GM19328 (cell line): ENCODE data around the gene AP5Z1.
"Not testable (repeated sequence)": the region's sequence is repeated elsewhere in the genome, so short reads cannot be mapped to it uniquely, and the experiment has no call there.

ENCODE experiments used
- ATAC-seq: cut with Tn5 transposase; IDR thresholded peaks from one replicate; pipeline ENCODE4 v1.9.1; 2021; ENCODE audit warnings: mild to moderate bottlenecking, moderate library complexity; ENCODE audit not compliant: unreplicated experiment

The AP5Z1 gene

DNA sequence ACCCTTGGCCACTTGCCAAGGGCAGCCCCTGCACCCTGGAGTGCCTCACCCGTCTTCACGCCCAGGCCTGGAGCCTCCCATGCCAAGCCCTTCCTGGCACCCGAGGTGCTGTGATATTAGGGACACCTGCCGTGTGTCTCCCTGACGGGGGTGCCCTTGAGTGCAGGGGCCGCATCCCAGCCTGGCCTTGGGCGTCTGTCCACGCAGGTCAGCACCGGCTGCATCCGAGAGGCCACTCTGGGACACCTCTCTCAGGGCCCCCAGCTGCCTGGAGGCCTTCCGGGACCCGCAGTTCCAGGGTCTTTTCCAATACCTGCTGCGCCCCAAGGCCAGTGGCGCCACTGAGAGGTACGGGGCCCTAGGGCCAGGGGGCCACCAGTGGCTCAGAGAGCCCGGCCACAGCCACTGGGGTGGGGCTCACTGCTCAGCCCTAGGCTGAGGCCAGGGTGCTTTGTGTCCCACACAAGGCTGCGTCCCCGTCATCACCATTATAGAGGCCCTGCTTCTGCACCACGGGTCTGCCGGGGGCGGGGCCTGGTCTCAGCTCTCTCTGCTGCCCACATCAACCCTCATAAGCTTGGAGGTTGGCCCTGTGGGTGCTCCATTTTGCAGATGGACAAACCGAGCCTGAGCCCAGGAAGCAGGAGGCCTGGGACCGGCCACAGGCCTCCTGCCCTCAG is 12.7 kb downstream of the AP5Z1 start:
- no peak for ATAC-seq

DNA sequence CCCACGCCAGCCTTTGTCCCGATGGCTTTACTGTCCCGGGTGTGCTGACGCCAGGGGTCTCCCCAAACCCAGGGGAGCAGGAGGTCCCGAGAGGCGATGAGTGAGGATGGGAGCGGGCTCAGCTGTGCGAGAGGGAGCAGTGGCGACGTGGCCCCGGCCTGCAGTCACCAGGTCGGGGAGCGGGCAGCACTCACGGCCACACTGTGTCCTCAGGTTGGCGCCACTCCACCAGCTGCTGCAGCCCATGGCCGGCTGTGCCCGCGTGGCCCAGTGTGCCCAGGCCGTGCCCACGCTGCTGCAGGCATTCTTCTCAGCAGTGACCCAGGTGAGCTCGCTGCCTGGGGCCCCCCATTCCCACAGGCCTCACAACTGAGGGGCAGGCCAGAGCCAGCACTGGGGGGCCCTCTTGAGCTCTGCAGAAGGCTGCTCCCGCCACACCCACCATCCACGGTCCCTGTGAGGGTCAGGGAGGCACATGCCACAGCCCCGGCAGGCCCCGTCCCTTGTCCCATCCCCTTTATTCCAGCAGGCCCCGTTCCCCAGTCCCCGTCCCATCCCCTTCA is 13.3 kb downstream of the AP5Z1 start:
- no peak for ATAC-seq

DNA sequence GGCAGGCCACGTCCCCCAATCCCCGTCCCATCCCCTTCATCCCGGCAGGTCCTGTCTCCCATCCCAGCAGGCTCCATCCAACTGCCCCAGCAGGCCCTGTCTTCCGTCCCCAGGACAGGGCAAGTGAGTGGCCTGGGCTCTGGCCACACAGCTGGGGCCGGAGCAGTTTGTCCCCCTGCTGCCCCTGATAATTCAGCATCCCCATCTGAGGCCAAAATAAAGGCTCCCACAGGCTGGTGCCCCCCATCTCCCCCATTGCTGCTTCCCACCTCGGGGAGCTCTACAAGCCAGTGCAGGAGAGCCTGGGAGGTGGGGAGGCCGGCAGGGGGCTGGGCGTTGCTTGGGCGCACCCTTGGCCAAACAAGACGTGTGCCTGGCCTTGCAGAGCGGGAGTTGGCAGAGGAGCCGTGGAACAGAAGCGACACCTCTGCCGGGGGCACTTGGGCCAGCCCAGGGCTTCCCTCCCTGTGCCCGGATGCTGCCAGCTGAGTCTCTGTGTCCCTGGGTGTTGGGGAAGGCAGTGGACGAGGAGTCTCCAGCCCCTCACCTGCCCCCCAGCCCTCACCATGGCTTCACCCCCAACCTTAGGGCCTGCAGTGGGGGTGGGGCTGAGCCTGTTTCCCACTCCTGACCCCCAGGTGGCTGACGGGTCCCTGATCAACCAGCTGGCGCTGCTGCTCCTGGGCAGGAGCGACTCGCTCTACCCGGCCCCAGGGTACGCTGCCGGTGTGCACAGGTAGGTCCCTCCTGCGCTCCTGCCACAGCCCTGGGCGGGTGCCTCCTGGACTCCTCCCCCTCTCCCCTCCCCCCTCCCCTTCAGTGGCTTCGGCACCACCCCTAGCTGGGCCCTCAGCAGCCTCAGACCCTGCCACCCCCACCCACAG is 14.0 kb downstream of the AP5Z1 start:
- no peak for ATAC-seq

DNA sequence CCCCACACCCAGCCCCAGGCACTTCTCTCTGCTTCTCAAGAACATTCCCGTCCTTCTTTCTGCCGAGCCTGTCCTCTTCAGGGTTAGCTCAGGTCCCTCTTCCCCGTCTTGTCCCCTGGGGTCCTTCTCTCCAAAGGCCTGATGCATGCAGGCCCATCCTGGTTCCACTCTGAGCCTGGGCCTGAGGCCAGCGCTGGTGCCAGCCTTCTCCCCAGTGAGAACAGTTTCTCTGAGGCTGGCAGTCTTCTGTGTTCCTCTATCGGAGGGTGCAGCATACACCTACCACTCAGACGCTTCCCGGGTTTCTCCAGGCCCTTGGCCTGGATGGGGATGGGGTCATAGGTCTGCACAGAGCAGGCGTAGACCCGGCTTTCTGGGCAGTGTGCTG is 14.6 kb downstream of the AP5Z1 start:
- no peak for ATAC-seq

DNA sequence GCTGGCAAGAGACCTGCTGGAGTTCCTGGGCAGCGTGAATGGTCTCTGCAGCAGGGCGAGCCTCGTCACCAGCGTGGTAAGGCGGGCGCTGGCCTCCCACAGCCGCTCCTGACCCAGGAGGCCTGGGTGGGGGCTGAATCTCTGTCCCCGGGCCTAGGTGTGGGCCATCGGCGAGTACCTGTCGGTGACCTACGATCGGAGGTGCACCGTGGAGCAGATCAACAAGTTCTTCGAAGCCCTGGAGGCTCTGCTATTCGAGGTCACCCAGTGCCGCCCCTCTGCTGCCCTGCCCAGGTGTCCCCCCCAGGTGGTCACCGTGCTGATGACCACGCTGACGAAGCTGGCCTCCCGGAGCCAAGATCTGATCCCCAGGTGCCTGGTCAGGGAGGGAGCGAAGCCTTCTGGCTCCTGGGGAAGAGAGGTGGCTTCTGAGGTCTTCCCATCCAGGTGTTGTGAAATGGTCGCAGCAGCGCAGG is 15.1 kb downstream of the AP5Z1 start:
- no peak for ATAC-seq

DNA sequence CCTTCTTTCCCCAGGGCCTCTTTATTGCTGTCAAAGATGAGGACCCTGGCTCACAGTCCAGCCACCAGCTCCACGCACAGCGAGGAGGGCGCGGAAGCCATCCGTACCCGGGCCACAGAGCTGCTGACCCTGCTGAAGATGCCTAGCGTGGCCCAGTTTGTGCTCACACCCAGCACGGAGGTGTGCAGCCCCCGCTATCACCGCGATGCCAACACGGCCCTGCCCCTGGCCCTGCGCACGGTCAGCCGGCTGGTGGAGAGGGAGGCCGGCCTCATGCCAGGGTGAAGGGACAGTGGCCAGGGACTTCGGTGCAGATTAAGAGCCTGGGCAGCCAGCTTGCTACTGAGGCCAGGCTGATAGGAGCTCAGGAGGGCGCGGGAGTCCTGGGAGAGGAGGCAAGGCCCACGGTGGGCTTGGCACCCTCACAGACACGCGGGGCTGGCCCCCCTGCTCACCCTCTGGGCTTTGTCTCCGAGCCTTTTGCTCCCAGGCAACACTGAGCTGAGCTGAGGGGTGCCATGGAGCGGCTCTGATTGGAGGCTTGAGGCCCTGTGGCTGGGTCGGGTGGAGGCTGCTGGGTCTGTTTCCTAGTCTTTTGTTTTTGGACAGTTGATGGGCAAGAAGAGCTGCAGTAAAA is 15.8 kb downstream of the AP5Z1 start:
- ATAC-seq, result no peak

DNA sequence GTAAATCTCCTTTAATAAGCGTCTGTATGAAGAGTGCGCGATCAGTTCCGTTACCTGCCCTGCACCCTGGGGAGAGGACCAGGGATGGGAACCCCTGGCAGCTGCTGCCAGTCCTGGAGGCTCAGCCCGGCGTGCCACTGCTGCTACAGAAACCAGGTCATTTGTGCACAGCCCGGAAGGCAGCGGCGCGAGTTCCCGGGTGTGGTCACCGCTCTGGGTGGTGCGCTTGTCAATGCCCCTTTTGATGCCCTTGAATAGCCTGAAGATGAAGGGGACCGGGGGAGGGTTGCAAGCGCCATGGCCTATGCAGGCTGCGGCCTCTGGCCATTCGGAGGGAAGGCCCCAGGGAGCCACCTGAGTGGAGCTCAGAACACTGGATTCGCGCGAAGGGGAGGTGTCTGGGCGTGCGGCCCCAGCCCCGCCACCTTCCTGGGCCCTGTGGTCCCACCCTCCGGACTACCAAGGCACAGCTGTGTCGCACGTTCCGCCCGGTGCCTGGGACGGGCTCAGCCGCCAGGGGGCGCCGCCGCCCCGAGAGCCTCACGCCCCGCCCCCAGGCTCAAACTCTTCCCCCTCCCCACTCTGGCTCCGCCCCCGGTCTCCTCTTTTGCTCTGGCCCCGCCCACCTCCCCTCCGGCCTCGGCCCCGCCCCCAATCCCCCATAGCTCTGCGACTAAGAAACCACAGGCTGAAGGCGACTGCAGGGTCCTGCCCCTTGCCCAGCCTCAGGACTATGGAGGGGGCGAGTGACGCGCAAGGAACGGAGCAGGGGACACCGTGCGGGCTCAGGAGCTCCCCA is 16.5 kb downstream of the AP5Z1 start:
- no peak for ATAC-seq

DNA sequence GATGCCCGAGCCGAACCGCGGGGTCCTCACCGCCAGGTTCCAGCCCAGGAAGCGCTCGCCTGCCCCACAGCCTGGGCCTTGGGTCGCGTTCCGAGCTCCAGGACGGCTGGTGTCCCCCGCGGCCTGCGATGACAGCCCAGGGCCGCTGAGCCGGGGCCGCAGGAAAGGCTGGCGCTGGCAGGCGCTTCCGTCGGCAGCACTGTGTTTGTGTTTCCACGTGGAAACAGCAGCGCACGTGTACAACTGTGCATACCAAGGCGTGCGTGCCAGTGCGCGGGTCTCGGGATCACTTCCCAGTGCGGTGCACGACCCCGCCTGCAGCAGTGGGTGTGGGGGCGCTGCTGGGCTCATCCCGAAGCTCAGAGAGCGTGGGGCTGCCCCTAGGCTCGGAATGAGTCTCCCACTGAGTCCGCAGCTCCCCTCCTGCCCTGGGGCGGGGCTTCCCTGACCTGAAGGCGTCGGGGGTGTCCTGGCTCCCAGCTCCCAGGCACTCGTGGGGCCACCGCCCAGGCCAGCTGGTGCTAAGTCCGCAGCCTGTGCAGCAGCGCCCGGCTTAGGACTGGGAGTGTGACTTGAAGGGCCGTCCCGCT is 17.2 kb downstream of the AP5Z1 start:
- no peak for ATAC-seq

DNA sequence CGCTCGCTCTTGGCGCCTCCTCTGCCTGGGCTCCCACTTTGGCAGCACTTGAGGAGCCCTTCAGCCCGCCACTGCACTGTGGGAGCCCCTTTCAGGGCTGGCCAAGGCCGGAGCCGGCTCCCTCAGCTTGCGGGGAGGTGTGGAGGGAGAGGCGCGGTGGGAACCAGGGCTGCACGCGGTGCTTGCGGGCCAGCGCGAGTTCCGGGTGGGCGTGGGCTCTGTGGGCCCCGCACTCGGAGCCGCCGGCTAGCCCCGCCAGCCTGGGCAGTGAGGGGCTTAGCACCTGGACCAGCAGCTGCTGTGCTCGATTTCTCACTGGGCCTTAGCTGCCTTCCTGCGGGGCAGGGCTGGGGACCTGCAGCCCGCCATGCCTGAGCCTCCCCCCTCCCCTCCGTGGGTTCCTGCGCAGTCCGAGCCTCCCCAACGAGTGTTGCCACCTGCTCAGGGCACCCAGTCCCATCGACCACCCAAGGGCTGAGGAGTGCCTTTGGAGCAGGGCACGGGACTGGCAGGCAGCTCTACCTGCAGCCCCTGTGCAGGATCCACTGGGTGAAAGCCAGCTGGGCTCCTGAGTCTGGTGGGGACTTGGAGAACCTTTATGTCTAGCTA is 18.1 kb downstream of the AP5Z1 start:
- ATAC-seq, result not testable (repeated sequence)

DNA sequence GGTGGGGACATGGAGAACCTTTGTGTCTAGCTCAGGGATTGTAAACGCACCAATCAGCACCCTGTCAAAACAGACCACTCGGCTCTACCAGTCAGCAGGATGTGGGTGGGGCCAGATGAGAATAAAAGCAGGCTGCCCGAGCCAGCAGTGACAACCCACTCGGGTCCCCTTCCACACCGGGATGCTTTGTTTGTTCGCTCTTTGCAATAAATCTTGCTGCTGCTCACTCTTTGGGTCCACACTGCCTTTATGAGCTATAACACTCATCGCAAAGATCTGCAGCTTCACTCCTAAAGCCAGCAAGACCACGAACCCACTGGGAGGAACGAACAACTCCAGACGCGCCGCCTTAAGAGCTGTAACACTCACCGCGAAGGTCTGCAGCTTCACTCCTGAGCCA is 18.7 kb downstream of the AP5Z1 start:
- not testable (repeated sequence) for ATAC-seq

DNA sequence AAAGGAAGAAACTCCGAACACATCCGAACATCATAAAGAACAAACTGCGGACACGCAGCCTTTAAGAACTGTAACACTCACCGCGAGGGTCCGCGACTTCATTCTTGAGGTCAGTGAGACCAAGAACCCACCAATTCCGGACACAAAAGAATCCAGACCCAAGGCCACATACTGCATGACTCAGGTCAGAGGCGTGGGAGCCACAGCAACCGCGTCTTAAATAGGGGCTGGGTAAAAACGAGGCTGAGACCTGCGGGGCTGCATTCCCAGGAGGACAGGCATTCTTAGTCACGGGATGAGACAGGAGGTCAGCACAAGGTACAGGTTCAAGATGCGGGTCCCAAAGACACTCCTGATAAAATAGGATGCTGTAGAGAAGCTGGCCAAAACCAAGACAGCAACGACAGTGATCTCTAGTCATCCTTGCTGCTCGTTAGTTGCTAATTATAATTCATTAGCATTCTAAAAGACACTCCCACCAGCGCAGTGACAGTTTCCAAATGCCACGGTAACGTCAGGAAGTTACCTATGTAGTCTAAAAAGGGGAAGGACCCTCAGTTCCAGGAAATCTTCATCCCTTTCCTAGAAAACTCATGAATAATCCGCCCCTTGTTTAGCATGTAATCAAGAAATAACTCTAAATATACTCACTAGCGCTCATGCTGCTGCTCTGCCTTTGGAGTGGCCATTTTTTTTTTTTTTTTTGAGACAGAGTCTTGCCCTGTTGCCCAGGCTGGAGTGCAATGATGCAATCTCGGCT is 19.3 kb downstream of the AP5Z1 start:
- no peak for ATAC-seq

DNA sequence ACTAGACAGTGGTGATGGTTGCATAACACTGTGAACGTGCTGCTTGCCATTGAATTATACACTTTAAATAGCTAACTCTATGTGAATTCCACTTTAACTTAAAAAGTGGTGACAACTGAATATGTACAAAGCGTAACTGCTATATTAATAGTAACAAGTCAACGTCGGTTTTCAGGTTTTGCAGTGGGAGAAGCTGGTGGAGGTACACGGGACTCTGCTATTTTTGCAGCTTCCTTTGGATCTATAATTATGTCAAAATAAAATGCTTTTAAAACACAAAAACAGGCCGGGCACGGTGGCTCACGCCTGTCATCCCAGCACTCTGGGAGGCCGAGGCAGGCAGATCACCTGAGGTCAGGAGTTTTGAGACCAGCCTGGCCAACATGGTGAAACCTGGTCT is 21.0 kb downstream of the AP5Z1 start:
- ATAC-seq, result no peak

DNA sequence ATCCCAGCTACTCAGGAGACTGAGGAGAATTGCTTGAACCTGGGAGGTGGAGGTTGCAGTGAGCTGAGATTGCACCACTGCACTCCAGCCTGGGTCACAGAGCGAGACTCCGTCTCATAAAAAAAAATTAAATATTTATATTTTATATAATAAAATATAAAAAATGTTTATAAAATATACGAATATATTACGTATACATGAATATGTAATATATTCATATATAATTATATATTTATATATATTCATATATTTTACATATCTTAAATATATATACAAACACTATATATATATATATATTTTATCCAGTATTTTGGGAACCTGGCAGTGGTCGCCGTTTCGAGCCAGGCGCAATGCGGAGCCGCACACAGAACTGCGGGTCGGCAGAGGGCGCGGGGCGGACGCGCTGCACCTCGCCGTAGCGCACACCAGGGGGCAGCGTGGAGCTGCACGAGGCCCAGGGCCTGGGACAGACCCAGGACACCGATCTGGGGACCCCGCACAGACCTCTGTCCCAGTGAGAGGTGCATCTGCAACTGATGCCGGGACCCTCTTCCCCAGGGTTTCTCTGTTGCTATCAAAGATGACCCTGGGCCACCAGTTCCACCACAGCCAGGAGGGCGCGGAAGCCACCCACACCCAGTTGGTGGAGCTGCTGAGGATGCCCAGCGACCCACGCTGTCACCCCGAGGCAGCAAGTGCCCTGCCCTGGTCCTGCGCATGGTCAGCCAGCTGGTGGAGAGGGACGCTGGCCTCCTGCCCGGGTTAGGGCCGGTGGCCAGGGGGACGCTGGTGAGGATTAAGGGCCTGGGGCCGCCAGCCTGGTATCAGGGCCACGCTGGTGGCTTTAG is 22.7 kb downstream of the AP5Z1 start:
- ATAC-seq, result no peak

DNA sequence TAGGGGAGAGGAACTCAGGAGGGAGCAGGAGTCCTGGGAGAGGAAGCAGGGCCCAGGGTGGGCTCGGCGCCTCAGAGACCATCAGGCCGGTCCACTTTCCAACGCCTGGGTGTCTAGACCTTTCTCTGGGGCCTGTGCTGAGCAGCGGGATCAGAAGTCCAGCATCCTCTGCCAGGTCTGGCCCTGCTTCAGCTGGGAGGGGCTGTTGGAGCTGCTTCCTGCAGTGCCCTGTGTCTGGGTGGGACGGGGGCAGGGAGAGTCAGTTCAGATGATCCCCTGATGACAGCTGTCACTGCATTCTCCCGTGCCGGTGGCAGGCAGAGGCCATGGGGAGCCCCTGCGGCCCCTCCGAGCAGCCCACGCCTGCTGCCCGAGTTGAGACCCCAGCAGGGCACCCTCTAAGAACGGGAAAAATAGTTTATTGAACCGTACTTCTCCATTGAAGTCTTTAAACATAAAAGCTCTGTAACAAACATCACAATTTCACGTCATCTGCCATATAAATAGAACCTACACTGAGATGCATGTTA is 23.3 kb downstream of the AP5Z1 start:
- no peak for ATAC-seq

DNA sequence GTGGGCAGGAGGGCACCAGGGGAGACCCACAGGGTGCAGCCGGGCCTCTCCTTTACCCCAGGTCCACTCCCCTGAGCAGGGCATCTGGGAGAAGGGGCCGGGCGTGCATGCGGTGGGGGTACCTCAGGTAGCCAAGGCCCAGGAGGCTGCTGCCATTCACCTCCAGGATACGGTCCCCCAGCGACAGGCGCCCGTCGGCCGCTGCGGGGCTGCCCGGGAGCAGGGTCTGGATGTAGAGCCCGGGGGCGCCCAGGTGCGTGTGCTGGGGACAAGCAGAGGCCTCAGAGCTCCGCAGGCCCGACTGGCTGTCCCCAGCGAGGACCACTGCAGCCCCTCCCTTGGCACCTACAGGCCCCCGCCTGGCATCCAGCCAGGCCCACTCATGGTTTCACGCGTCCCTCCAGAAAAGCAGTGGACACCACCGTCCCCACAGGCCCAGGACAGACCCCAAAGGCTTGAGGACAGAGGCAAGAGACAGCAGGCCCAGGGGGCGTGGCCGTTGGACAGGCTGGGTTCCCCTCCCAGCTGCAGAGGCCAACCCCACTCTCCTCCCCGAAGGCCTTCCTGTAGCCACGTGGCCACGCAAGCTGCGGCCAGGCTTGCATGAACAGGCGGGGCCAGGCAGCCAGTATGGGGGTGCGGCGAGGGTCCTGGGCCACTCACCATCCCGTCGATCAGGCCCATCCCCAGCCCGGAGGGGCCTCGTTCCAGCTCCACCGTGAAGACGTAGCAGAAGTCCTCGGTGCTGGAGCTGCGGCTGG is 24.3 kb downstream of the AP5Z1 start:
- ATAC-seq, result no peak

DNA sequence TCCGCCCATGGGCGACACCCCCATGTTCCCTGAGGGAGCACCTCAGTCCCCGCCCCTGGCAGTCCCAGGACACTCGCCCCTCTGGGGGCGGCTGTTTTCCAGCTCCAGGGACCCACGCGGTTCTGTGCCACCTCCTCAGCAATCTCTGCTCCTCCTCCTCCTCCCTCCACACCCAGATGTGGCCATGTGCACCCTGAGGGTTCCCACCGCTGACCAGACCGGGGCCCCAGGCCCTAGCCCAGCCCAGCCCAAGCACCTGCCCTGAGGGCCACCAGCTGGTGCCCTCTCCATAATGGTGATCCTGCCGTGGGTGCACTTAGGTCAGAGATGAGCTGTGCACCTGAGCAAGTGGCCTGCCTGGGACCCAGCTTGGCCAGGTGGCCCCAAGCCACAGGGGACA is 25.1 kb downstream of the AP5Z1 start:
- ATAC-seq, result no peak
